Smooth muscle cell (in vitro differentiated cells): Measurements from ENCODE around the gene IARS2. TPM values are rescaled to one million over a fixed set of nuclear protein-coding genes. Genes with fewer than 3 reads are reported as not detected.

Experiments used
- DNase-seq: peaks from one replicate; lab custom pipeline; 2025; ENCODE audit not compliant: unreplicated experiment; lab: John Stamatoyannopoulos, UW
- H2AFZ ChIP-seq: fragments of 200-600 bp; sonication (generic); 2 replicates; pipeline ENCODE4 v1.6.0; 2016; ENCODE audit warnings: antibody characterized with exemption, low read depth, mild to moderate bottlenecking
- H3F3A ChIP-seq: fragments of 200-600 bp; sonication (generic); 2 replicates; pipeline ENCODE4 v1.6.0; 2017; ENCODE audit warnings: antibody characterized with exemption, low read depth
- H3K27ac ChIP-seq: fragments of 200-600 bp; sonication (generic); 2 replicates; pipeline ENCODE4 v1.5.1; 2016; ENCODE audit warnings: low read depth, mild to moderate bottlenecking
- H3K27me3 ChIP-seq: fragments of 200-600 bp; sonication (generic); 2 replicates; pipeline ENCODE4 v1.6.1; 2016; ENCODE audit warnings: low read depth, mild to moderate bottlenecking
- H3K36me3 ChIP-seq: fragments of 200-600 bp; sonication (generic); 2 replicates; pipeline ENCODE4 v1.5.1; 2016; ENCODE audit warnings: low read depth
- H3K4me1 ChIP-seq: fragments of 200-600 bp; sonication (generic); 2 replicates; pipeline ENCODE4 v1.5.1; 2016; ENCODE audit warnings: low read depth
- H3K4me2 ChIP-seq: fragments of 200-600 bp; sonication (generic); 2 replicates; pipeline ENCODE4 v1.6.0; 2016; ENCODE audit warnings: mild to moderate bottlenecking
- H3K4me3 ChIP-seq: fragments of 200-600 bp; sonication (generic); 2 replicates; pipeline ENCODE4 v1.5.1; 2016; ENCODE audit warnings: mild to moderate bottlenecking
- H3K79me2 ChIP-seq: fragments of 200-600 bp; sonication (generic); 2 replicates; pipeline ENCODE4 v1.6.0; 2016; ENCODE audit warnings: low read depth, mild to moderate bottlenecking
- H3K9ac ChIP-seq: fragments of 200-600 bp; sonication (generic); 2 replicates; pipeline ENCODE4 v1.6.0; 2016; ENCODE audit warnings: low read depth
- H3K9me3 ChIP-seq: fragments of 200-600 bp; sonication (generic); replicated peaks from 2 replicates; pipeline ENCODE4 v1.5.1; 2016; ENCODE audit warnings: low read depth
- H4K20me1 ChIP-seq: fragments of 200-600 bp; sonication (generic); 2 replicates; pipeline ENCODE4 v1.6.0; 2016; ENCODE audit warnings: low read depth
- CTCF ChIP-seq: fragments of 200-600 bp; sonication (generic); IDR thresholded peaks from 2 replicates; pipeline ENCODE4 v1.5.1; 2017; ENCODE audit warnings: borderline replicate concordance, mild to moderate bottlenecking, antibody characterized with exemption; ENCODE audit not compliant: insufficient read depth, poor library complexity, severe bottlenecking
- WGBS: methylation state at CpG from one replicate; pipeline ENCODE4 v1.1.7; 2016; ENCODE audit warnings: low lambda C conversion rate; 5-methylcytosine and 5-hydroxymethylcytosine counted together
- polyA plus RNA-seq: library from polyadenylated mRNA; unstranded; fragments of >200 nt; fragmentation: Nextera tagmentation; extraction: Ambion mirVana; gene quantifications from 2 replicates; pipeline ENCODE4 v1.2.1, GENCODE V29; 2016
- total RNA-seq: library from RNA; depleted of rRNA; stranded (reverse); fragments of >200 nt; gene quantifications from 2 replicates; pipeline ENCODE4 v1.2.3, GENCODE V29; 2014

Gene IARS2
- total and polyA plus RNA-seq, 2 experiments from 2014 or later = 42.5 to 81.0 TPM

GRCh38 chr1:220113136-220113695 is 19.3 kb downstream of the IARS2 start:
- Histone ChIP-seq H3K27me3 (no peaks in the 10 kb centered on the region), H2AFZ (no peak overlapping the region), H3K36me3 (peaks cover 26% of the 10 kb centered on the region), H3K4me3 (no peak overlapping the region), H3F3A (no peaks in the 10 kb centered on the region), H3K4me1 (no peaks in the 10 kb centered on the region), H3K4me2 (no peak overlapping the region), H4K20me1 (no peaks in the 10 kb centered on the region), H3K9me3 (no peaks in the 10 kb centered on the region), H3K79me2 (no peaks in the 10 kb centered on the region), H3K27ac (no peak overlapping the region), H3K9ac (no peak overlapping the region)
- TF ChIP-seq CTCF = peak; percentile 48
- 94% methylated on average over 5 of the region's 5 CpGs for WGBS
- DNase-seq = no peak

- no peak for TF ChIP-seq CTCF
- Histone ChIP-seq H3K36me3 (peaks cover 7% of the 10 kb centered on the region), H3K4me3 (peak overlapping the region; percentile 43), H4K20me1 (no peaks in the 10 kb centered on the region), H3K9ac (no peak overlapping the region), H3F3A (no peaks in the 10 kb centered on the region), H3K27ac (no peak overlapping the region), H3K4me2 (no peak overlapping the region), H3K9me3 (no peaks in the 10 kb centered on the region), H3K4me1 (no peaks in the 10 kb centered on the region), H3K27me3 (no peaks in the 10 kb centered on the region), H2AFZ (no peak overlapping the region), H3K79me2 (peaks cover 3% of the 10 kb centered on the region)
- DNase-seq = no peak
- 91% methylated on average over 6 of the region's 6 CpGs for WGBS
Observed at GRCh38 chr1:220119043-220119512, 25.1 kb downstream of the IARS2 start.

- 91% methylated on average over 8 of the region's 8 CpGs for WGBS
- Histone ChIP-seq H3K4me2 (no peak overlapping the region), H2AFZ (no peak overlapping the region), H3K27me3 (no peaks in the 10 kb centered on the region), H3K9me3 (no peaks in the 10 kb centered on the region), H3K79me2 (peaks cover 3% of the 10 kb centered on the region), H3K4me1 (no peaks in the 10 kb centered on the region), H4K20me1 (no peaks in the 10 kb centered on the region), H3F3A (no peaks in the 10 kb centered on the region), H3K9ac (no peak overlapping the region), H3K4me3 (no peak overlapping the region), H3K27ac (no peak overlapping the region), H3K36me3 (no peaks in the 10 kb centered on the region)
- DNase-seq = no peak
- TF ChIP-seq CTCF = no peak
Observed at GRCh38 chr1:220121791-220122530, 28.0 kb downstream of the IARS2 start.
